BLaER1 (cell line): ENCODE measurements around the gene PHAF1.

Experiments used
- H3K27ac ChIP-seq: shearing (Covaris generic); formaldehyde crosslinking; 2 replicates; pipeline ENCODE4 v1.8.1; 2022
- H3K27me3 ChIP-seq: shearing (Covaris generic); formaldehyde crosslinking; 2 replicates; pipeline ENCODE4 v1.8.1; 2022
- H3K36me3 ChIP-seq: shearing (Covaris generic); formaldehyde crosslinking; 2 replicates; pipeline ENCODE4 v1.8.1; 2022
- H3K4me1 ChIP-seq: shearing (Covaris generic); formaldehyde crosslinking; 2 replicates; pipeline ENCODE4 v1.8.1; 2022
- H3K4me2 ChIP-seq: shearing (Covaris generic); formaldehyde crosslinking; 2 replicates; pipeline ENCODE4 v1.8.1; 2022
- H3K4me3 ChIP-seq: shearing (Covaris generic); formaldehyde crosslinking; 2 replicates; pipeline ENCODE4 v1.8.1; 2022
- H3K9ac ChIP-seq: shearing (Covaris generic); formaldehyde crosslinking; 2 replicates; pipeline ENCODE4 v1.8.1; 2022
- H3K9me3 ChIP-seq: shearing (Covaris generic); formaldehyde crosslinking; 2 replicates; pipeline ENCODE4 v1.8.1; 2022
- H4K20me1 ChIP-seq: shearing (Covaris generic); formaldehyde crosslinking; 2 replicates; pipeline ENCODE4 v1.8.1; 2022
- Cebpa-rat ChIP-seq: shearing (Covaris generic); IDR thresholded peaks from 2 replicates; pipeline ENCODE4 v1.8.1; 2022

PHAF1 gene

DNA sequence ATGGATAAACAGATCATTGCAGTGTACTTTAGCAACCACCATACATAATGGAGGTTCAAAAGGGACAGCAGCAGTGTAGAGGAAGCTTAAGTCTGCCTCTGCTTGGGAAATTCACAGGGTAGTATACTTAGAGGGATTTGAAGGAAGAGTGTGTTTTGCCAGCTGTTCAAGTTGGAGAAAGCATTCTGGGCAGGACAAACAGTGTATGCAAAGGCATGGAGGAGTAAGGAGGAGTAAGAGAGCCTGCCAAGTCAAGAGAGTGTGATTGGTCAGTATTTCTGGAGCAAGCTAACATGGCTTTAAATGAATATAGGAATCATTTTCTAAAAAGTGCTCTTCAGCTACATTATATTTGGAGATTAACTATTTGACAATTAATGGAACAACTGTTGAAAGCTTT is 22.9 kb upstream of the PHAF1 start:
- H3K4me2 ChIP-seq: no peak overlapping the region
- H3K9ac ChIP-seq: no peak overlapping the region
- H3K9me3 ChIP-seq: no peaks in the 10 kb centered on the region
- no peak for TF ChIP-seq Cebpa-rat
- H3K27ac ChIP-seq: no peak overlapping the region
- peaks cover 47% of the 10 kb centered on the region for H4K20me1 ChIP-seq
- peaks cover 72% of the 10 kb centered on the region for H3K36me3 ChIP-seq
- peaks cover 24% of the 10 kb centered on the region for H3K4me1 ChIP-seq
- H3K4me3 ChIP-seq: no peak overlapping the region
- no peaks in the 10 kb centered on the region for H3K27me3 ChIP-seq

DNA sequence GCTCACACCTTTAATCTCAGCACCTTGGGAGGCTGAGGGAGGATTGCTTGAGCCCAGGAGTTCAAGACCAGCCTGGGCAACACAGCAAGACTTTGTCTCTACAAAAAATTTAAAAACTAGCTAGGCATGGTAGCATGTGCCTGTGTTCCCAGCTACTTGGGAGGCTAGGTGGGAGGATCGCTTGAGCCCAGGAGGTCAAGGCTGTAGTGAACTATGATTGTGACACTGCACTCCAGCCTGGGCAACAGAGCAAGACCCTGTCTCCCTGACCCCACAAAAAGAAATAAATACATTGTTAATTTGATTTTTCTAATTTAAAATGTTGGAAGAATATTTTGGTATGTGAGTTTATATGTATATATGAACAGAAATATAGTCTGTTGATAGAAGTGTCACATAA is 22.4 kb upstream of the PHAF1 start:
- Histone ChIP-seq H3K36me3 (peaks cover 73% of the 10 kb centered on the region), H3K27me3 (no peaks in the 10 kb centered on the region), H3K9me3 (no peaks in the 10 kb centered on the region), H3K4me1 (peaks cover 24% of the 10 kb centered on the region), H3K4me2 (no peak overlapping the region), H3K4me3 (no peak overlapping the region), H4K20me1 (peaks cover 47% of the 10 kb centered on the region), H3K27ac (no peak overlapping the region), H3K9ac (no peak overlapping the region)
- TF ChIP-seq Cebpa-rat: no peak

DNA sequence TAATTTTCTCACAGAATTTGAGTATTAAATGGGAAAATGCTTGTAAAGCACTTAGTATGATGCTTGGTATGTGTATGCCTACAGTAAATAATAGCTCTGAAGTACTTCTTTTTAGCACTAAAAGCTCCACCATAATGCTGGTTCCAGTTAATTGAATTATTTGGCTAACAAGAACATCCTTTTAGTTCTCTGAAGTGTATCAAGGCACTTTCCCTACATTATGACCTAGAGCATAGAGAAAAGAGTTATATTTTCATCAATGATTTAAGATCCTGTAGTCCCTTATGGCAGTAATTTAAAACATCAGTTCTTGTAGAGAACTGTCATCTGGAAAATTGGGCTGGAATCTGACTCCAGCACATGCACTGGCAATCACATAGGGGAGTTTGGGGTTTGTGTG is 21.9 kb upstream of the PHAF1 start:
- Histone ChIP-seq H3K4me3 (no peak overlapping the region), H3K27ac (no peak overlapping the region), H3K9me3 (no peaks in the 10 kb centered on the region), H4K20me1 (peaks cover 52% of the 10 kb centered on the region), H3K4me1 (peaks cover 24% of the 10 kb centered on the region), H3K36me3 (peaks cover 78% of the 10 kb centered on the region), H3K27me3 (no peaks in the 10 kb centered on the region), H3K9ac (no peak overlapping the region), H3K4me2 (no peak overlapping the region)
- no peak for TF ChIP-seq Cebpa-rat

DNA sequence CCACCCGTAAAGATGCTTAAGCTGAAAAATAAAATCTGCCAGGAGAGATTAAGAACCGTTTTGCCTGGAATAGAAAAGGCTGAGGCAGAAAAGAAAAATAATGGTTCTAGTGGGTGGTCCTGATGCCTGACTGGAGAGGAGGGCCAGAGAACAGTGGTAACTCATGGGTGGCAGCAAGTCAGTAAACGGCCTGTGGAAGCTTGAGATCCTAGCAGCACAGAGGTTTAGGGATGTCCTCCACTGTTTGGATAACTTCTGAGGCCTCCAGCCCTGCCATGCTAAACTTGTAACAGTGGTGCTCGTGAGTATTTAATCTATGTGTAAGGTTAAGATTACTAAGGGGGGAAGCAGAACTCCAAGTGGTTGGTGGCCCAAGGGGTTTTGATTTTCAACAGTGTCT is 21.2 kb upstream of the PHAF1 start:
- no peak overlapping the region for H3K9ac ChIP-seq
- no peaks in the 10 kb centered on the region for H3K9me3 ChIP-seq
- H3K27ac ChIP-seq: no peak overlapping the region
- H3K36me3 ChIP-seq: peaks cover 78% of the 10 kb centered on the region
- H4K20me1 ChIP-seq: peaks cover 54% of the 10 kb centered on the region
- no peak for TF ChIP-seq Cebpa-rat
- H3K27me3 ChIP-seq: no peaks in the 10 kb centered on the region
- no peak overlapping the region for H3K4me3 ChIP-seq
- peaks cover 16% of the 10 kb centered on the region for H3K4me1 ChIP-seq
- no peak overlapping the region for H3K4me2 ChIP-seq

DNA sequence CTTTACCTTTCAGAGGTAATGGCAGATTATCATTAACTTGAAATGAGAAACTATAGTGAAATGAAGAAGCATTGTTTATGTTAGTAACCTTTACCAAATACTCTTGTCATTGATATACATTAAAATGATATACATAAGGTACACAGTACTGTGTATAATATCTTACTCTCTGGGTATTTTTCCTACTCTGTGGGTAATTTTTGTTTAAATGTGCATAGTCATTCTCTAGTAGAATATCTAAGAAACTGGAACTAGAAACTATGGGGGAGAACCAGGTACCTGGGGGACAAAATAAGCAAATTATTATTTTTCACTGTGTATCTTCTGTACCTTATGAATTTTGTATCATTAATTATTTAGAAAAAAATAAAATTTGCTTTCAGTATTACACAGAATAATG is 20.6 kb upstream of the PHAF1 start:
- H4K20me1 ChIP-seq: peaks cover 54% of the 10 kb centered on the region
- no peak overlapping the region for H3K4me3 ChIP-seq
- peaks cover 11% of the 10 kb centered on the region for H3K4me1 ChIP-seq
- no peak overlapping the region for H3K27ac ChIP-seq
- H3K9ac ChIP-seq: no peak overlapping the region
- TF ChIP-seq Cebpa-rat: no peak
- H3K27me3 ChIP-seq: no peaks in the 10 kb centered on the region
- no peaks in the 10 kb centered on the region for H3K9me3 ChIP-seq
- peaks cover 81% of the 10 kb centered on the region for H3K36me3 ChIP-seq
- no peak overlapping the region for H3K4me2 ChIP-seq

DNA sequence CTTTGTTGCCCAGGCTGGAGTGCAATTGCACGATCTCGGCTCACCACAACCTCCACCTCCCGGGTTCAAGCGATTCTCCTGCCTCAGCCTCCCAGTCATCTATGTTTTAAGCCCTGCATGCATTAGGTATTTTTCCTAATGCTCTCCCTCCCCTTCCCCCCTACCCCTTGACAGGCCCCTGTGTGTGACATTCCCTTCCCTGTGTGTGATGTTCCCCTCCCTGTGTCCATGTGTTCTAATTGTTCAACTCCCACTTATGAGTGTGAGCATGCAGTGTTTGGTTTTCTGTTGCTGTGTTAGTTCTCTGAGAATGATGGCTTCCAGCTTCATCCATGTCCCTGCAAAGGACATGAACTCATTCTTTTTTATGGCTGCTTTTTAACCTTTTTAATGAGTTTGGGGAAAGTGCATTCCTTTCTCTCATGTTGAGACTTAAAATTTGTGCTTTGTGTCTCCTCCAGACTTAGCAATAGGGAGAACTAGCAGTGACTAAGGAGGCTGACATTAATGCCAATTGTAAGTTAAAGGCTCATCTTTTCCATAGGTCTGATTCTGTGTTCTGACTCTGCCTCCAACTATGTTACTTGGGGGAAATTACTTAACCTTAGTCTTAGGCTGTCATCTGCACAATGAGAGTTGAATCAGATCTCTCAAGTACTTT is 17.7 kb upstream of the PHAF1 start:
- H3K4me1 ChIP-seq: no peaks in the 10 kb centered on the region
- H3K27me3 ChIP-seq: no peaks in the 10 kb centered on the region
- no peak overlapping the region for H3K9ac ChIP-seq
- peaks cover 82% of the 10 kb centered on the region for H3K36me3 ChIP-seq
- H3K27ac ChIP-seq: no peak overlapping the region
- no peak for TF ChIP-seq Cebpa-rat
- no peaks in the 10 kb centered on the region for H3K9me3 ChIP-seq
- no peak overlapping the region for H3K4me3 ChIP-seq
- peaks cover 45% of the 10 kb centered on the region for H4K20me1 ChIP-seq
- no peak overlapping the region for H3K4me2 ChIP-seq

DNA sequence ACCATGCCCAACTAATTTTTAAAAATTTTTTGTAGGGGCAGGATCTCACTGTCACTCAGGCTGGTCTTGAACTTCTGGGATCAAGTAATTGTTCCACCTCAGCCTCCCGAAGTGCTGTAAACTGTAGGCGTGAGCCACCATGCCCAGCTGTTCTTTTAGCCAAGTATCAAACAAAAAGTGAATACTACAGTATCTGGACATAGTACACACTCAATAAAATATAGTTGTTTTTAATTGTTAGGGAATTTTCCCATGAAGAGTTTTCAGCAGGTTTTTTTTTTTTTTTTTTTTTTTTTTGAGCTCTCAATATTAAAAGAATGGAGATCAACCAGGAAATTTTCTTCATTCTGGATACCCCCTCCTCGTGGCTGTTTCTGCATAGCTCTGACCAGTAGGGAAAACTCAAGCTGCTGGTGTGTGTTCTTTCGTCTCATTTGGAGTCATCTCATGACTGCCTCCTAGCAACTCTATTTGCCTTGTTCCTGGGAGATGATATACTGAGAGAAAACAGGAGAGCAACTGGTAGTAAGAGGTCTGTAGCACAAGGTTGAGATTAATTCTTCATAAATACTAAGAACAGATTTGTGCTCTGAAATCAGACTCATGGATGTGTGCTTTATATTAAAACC is 16.5 kb upstream of the PHAF1 start:
- Histone ChIP-seq H3K9ac (no peak overlapping the region), H3K27ac (no peak overlapping the region)
- no peak for TF ChIP-seq Cebpa-rat

DNA sequence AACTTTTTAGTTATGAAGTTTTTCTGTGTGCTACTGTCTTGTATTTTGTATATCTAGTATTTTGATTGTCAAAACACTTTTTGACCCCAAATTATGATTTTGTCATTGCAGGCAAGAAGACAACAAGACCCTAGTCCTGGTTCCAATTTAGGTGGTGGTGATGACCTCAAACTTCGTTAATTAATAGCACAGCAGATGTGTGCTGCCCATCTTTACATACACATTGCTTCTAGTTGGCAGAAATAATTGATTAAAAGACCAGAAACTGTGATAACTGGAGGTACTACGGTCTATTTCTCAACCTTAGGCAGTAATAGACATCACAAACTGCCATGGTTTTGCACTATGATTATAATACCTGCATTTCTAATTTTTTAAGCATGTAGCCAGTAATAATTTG is 11.1 kb upstream of the PHAF1 start:
- Histone ChIP-seq H4K20me1 (0 out of 2 replicates have a peak, but pooled peaks cover 16% of the 10 kb centered on the region), H3K4me1 (no peaks in the 10 kb centered on the region), H3K9me3 (no peaks in the 10 kb centered on the region), H3K27me3 (no peaks in the 10 kb centered on the region), H3K9ac (no peak overlapping the region), H3K4me3 (no peak overlapping the region), H3K4me2 (no peak overlapping the region), H3K27ac (no peak overlapping the region), H3K36me3 (peaks cover 76% of the 10 kb centered on the region)
- no peak for TF ChIP-seq Cebpa-rat

More for the DNA sequence above, 16.5 kb upstream of the PHAF1 start:
- peaks cover 40% of the 10 kb centered on the region for H4K20me1 ChIP-seq
- no peak overlapping the region for H3K4me2 ChIP-seq
- no peaks in the 10 kb centered on the region for H3K9me3 ChIP-seq
- H3K36me3 ChIP-seq: peaks cover 81% of the 10 kb centered on the region
- H3K4me3 ChIP-seq: no peak overlapping the region
- no peaks in the 10 kb centered on the region for H3K27me3 ChIP-seq
- H3K4me1 ChIP-seq: no peaks in the 10 kb centered on the region

DNA sequence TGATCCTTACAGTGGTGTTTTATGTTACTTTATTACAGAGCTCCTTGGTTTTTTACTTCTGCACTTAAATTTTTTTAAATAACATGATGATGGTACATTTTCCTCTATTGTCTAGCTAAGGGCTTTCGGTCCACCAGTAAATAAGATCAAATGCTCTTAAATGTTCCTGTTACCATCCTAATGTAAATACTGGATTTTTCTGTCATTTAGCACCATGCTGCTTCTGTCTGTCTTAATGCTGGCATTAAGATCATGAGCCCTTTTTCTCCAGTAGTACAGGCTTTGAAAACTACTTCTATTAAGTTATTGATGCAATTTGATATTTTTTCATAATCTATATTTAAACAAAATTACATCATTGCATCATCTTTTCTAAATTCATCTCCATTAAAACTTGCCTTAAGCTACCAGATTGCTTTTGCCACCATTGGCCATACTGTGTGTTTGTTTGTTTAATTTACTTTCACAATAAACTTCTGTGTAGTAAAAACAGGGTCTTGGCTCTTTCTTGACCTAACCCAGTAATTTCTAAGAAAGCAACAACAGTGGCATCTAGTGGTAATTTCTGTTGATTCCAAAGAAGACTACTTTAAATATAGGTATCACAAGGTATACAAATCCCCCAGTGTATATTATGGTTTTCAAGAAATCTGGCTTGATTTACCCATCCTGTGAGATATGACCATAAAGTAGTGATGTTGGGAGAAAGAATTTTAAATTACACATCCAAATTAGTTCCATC is 9.0 kb upstream of the PHAF1 start:
- TF ChIP-seq Cebpa-rat: no peak
- H3K9me3 ChIP-seq: no peaks in the 10 kb centered on the region
- 0 out of 2 replicates have a peak, but pooled peaks cover 16% of the 10 kb centered on the region for H4K20me1 ChIP-seq
- no peak overlapping the region for H3K4me3 ChIP-seq
- H3K27ac ChIP-seq: no peak overlapping the region
- peaks cover 62% of the 10 kb centered on the region for H3K36me3 ChIP-seq
- no peak overlapping the region for H3K4me2 ChIP-seq
- no peaks in the 10 kb centered on the region for H3K27me3 ChIP-seq
- no peaks in the 10 kb centered on the region for H3K4me1 ChIP-seq
- H3K9ac ChIP-seq: no peak overlapping the region
